ENCODE measurements around the gene SCUBE1. TPM values are rescaled to one million over a fixed set of nuclear protein-coding genes. Genes with fewer than 3 reads are reported as not detected.

SCUBE1 gene
- total RNA-seq, 4 donors from 2014 or later: 0.78 to 3.5 (median 0.95) TPM

- H3K9me3 ChIP-seq: no peaks in the 10 kb centered on the region
- no peak for DNase-seq
- H3K36me3 ChIP-seq: no peaks in the 10 kb centered on the region
- no peak overlapping the region for H3K27ac ChIP-seq
- H3K27me3 ChIP-seq: no peaks in the 10 kb centered on the region
- H3K4me3 ChIP-seq (replicated peaks in 1 of 3): no peak overlapping the region
- intact Hi-C loops (cut with DNase I): no loop called here
- WGBS, 2 donors: 89 to 98% methylated on average over 5 of the region's 5 CpGs
- peaks cover 9 to 10% of the 10 kb centered on the region in 2 donors for H3K4me1 ChIP-seq
- TF ChIP-seq CTCF (IDR thresholded peaks at IDR 0.05) (no peak), POLR2A (IDR thresholded peaks at IDR 0.05) (no peak)
Observed at GRCh38 chr22:43188829-43189545, 154.2 kb downstream of the SCUBE1 start.

GRCh38 chr22:43187171-43188099 is 155.7 kb downstream of the SCUBE1 start:
- H3K36me3 ChIP-seq: no peaks in the 10 kb centered on the region
- H3K4me3 ChIP-seq (replicated peaks in 1 of 3): peak overlapping the region in 2 of 3 donors; percentile 6 to 40
- intact Hi-C loops (cut with DNase I): no loop called here
- DNase-seq: peak; percentile 95 to 97
- H3K27me3 ChIP-seq: no peaks in the 10 kb centered on the region
- peak in 1 of 2 donors; percentile 57 for TF ChIP-seq POLR2A (IDR thresholded peaks at IDR 0.05)
- TF ChIP-seq CTCF (IDR thresholded peaks at IDR 0.05): peak in 4 of 6 experiments; percentile 41 to 83 (median 66)
- 22 to 30% methylated on average over 12 to 13 of the region's 86 CpGs for WGBS, 2 donors
- peak overlapping the region; percentile 73 to 89 (median 82) for H3K27ac ChIP-seq
- peaks cover 9 to 10% of the 10 kb centered on the region in 2 donors for H3K4me1 ChIP-seq
- H3K9me3 ChIP-seq: no peaks in the 10 kb centered on the region

GRCh38 chr22:43186272-43187170 is 156.7 kb downstream of the SCUBE1 start, which contains the start of gene TTLL12:
Gene TTLL12, minus strand, starts transcription at chr22:43187134. Its CDS starts 65 bp downstream, at chr22:43187069.
- Histone ChIP-seq H3K4me1 (peaks cover 9 to 10% of the 10 kb centered on the region in 2 donors), H3K27ac (peak within 1 kb of the TSS; percentile 73 to 89 (median 82)), H3K9me3 (no peaks in the 10 kb centered on the region), H3K27me3 (no peaks in the 10 kb centered on the region), H3K4me3 (replicated peaks in 1 of 3) (peak within 1 kb of the TSS; percentile 45 to 78 (median 75)), H3K36me3 (no peaks in the 10 kb centered on the region)
- WGBS, 2 donors: 1 to 3% methylated on average over 11 to 12 of the region's 87 CpGs
- TF ChIP-seq CTCF (IDR thresholded peaks at IDR 0.05) (no peak), POLR2A (IDR thresholded peaks at IDR 0.05) (peak; percentile 26 to 72)
- peak; percentile 37 to 61 for DNase-seq
- intact Hi-C loops (cut with DNase I): no loop called here

- Histone ChIP-seq H3K36me3 (no peaks in the 10 kb centered on the region), H3K9me3 (no peaks in the 10 kb centered on the region), H3K27me3 (no peaks in the 10 kb centered on the region), H3K27ac (no peak overlapping the region), H3K4me3 (replicated peaks in 1 of 3) (peak overlapping the region in 2 of 3 donors; percentile 75 to 78), H3K4me1 (peaks cover 9 to 10% of the 10 kb centered on the region in 2 donors)
- intact Hi-C loops (cut with DNase I): no loop called here
- TF ChIP-seq CTCF (IDR thresholded peaks at IDR 0.05) (no peak), POLR2A (IDR thresholded peaks at IDR 0.05) (no peak)
- DNase-seq: peak; percentile 81 to 85
- 2 to 22% methylated on average over 11 to 12 of the region's 12 CpGs for whole genome bisulfite sequencing, 2 donors
Observed at GRCh38 chr22:43185860-43186261, 157.3 kb downstream of the SCUBE1 start.

Data from thyroid gland (tissue), 4 donors.